Stimulated activated CD8-positive, alpha-beta memory T cell treated with anti-CD3 and anti-CD28 coated beads, Interleukin-7, amount 100 ng/mL, for 4 hours (primary cell): ENCODE data around the gene TMEM114.
A peak's percentile ranks its signal among the peaks of the same experiment; 100 is the strongest.

Experiments used
- DNase-seq, 2 donors: peaks; one replicate each; pipeline ENCODE4 v3.0.0-alpha.2; 2020; ENCODE audit warnings: low read depth in 2 of 2

TMEM114 gene

GRCh38 chr16:8589900-8590688, at the start of gene TMEM114:
Gene TMEM114, minus strand, starts transcription at chr16:8590511. Its CDS starts 673 bp downstream, at chr16:8589838.
- no peak for DNase-seq

DNA sequence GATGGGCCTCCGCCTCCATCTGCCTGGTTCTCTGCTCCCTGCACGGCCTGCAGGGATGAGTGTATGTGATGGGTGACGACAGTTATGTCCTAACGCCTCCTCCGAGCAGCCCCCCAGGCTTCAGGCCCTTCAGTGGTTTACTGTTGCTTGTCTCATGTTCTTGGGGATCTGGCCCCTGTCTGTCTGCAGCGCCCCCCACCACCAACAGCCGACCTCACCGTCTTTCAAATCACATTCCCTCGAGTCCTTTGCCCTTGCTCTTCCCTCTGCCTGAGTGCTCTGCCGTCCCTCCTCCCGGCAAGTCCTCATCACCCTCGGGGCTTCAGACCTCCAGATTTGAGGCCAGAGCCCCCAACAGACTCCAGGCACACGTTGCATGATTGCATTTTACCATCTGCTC, 49.4 kb upstream of the TMEM114 start:
- no peak for DNase-seq

DNA sequence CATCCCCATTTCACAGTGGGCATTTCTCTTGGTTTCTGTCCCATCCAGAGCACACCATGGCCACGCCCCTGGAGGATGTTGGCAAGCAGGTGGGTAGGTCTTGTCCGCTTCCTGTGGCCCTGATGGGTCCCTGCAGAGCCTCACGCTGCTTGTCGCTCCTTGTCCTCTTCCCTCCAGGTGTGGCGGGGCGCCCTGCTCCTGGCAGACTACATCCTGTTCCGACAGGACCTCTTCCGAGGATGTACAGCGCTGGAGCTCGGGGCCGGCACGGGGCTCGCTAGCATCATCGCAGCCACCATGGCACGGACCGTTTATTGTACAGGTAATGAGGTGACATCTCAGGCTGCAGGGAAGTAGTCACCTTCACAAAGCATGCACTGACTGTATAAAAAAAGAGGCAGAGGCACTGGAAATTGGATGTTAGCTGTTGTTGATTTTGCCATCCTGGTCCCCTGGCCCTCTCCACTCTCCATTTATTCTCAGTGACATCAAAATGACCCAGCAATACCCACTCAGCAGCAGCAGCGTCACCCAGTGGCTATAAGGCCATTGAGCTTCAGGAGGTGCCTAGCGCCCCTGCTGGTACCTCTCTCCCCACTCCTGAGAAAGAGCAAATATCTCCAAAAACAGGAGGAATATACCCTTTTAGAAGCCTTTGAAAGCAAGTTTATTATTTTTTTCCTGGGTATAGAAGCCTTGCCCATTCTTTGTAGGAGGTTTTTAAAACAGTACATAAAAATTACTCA, 44.9 kb upstream of the TMEM114 start:
- DNase-seq: no peak

DNA sequence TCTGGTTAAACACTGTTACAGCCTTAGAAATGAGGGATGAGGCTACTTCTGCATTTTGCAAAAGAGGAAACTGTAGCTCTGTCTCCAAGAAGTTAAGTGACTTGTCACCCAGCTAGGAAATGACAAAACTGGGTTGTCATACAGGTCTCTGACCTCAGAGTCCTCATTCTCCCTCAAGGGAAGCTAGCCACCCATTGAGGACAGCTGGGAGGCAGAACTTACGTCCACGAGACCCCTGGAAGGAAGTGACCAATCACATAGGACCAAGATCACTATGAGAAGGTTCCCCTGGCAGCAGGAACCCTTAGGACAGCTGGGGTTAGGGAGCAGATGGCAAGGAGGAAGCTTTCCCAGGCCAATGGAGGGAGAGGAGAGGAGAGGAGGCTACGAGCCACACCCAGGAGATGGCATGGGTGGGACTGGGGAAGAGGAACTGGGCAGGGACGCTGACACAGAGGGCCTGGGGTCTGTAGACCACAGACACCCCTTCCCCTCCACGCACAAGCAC, 42.4 kb upstream of the TMEM114 start:
- no peak for DNase-seq

GRCh38 chr16:8631818-8632465, 41.6 kb upstream of the TMEM114 start:
- DNase-seq: no peak

GRCh38 chr16:8631373-8631772, 41.1 kb upstream of the TMEM114 start:
- no peak for DNase-seq

DNA sequence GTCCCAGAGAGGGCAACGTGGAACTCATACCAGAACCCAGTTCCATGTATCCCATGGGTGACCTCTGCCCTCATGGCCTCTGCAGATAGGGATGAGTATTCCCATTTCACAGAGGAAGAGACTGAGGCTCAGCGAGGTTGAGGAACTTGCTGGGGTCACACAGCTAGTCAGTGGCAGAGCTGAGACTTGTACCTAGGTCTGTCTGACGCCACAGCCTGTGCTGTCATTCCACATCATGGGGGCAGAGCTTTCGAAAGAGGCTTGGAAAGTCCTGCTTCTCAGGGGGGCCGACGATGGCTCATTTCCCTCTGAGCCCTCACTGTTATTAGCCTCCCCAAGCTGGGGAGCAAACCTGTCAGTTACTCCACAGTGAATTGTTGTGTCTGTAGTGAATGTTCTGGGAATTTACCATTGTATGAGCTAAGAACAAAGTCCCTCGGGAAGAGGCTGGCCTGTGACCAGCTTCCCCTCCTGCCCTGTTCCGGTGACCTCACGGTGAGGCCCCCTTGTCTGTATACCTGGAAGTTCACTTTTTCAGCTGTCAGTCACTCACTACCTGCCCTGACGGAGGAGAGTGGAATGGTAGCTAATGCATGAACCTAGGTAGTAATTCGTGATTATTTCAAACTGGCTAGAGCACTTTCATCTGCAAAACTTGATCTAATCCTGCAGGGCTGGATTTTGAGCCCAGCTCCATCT, 40.1 kb upstream of the TMEM114 start:
- no peak for DNase-seq

DNA sequence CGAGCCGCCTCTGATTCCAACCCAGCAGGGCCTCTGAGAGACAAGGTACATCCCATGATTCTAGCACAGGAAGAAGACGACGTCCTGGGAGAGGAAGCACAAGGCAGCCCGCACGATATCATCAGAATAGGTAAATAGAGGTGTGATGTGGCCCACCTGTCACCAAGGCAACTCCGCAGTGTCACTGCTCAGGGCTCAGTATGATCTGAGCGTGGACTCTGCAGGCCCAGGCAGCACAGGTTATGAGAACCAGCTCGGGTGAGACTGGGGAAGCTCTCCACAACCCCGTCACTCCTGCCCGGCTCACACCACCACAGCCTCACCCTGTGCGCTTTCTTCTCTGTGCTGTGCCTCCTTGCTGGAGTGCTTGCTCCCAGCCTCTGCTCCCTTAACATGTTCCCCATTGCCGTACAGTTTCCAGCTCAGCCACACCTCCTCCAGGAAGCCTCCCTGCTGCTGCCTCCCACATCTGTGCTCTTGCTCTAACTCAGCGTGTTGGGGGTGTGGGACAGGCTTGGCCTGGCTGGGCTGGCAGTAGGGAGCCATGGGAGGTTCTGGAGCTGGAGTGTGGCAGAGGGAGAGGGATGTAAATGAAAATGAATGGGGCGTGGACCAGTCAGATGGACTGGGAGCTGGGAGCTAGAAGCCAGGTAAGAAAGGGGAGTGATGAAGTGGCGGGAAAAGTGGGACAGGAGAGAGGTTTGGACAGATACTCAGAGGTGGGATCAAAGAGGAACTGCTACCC, 38.8 kb upstream of the TMEM114 start:
- DNase-seq: no peak

DNA sequence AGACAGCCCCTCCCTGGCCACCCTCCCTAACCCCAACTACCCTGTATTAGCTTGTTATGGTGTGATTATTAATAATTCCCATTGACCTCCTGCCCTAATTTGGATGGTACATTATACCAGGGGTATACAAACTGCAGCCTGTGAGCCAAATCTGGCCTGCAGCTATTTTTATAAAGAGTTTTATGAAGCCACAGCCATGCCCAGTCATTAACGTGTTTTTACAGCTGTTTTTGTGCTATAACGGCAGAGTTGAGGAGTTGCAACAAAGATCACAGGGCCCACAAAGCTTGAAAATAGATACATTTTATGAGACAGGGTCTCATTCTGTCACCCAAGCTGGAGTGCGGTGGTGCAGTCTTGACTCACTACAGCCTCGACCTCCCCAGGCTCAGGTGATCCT, 37.1 kb upstream of the TMEM114 start:
- DNase-seq: no peak

DNA sequence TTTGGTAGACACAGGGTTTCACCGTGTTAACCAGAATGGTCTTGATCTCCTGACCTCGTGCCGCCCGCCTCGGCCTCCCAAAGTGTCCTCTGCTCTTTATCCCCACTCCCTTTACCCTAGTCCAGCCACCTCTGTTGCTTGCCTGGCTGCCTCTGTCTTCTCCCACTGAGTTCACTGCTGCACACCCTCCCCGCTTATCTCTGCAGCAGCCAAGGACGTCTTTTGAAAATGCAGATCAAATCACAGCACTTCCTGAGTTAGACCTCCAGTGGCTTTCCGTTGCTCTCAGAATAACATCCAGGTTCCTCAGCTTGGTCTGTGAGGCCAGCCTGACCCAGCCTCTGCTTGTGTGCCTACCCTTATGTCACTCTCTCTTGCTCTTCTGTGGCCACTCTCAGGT, 36.6 kb upstream of the TMEM114 start:
- DNase-seq: no peak

DNA sequence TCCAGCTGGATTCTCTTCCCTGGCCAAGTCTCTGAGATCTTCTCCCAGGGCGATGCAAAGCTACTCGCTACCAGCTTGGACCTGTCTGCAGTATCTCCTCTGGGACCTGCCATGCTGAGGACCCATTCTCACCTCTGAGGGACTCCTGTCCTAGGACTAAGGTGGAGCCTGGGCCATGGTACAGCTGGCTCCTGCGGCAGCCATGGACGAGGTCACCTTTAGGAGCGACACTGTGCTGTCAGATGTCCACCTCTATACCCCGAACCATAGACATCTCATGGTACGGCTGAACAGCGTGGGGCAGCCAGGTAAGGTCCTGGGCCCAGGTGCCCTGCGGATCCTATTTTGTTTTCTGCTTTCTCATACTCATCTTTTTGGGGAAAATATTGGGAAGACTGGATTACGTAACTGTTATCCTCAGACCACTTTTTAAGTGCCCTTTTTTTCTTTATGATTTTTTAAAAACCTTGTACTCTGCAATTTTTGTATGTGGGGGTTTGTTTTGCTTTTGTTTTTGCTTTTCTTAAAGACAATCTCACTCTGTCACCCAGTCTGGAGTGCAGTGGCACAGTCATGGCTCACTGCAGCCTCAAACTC, 35.3 kb upstream of the TMEM114 start:
- no peak for DNase-seq

- no peak for DNase-seq
Measured at GRCh38 chr16:8623634-8624033, 33.3 kb upstream of the TMEM114 start.

- DNase-seq: no peak
Measured at GRCh38 chr16:8622315-8622656, 32.0 kb upstream of the TMEM114 start.

DNA sequence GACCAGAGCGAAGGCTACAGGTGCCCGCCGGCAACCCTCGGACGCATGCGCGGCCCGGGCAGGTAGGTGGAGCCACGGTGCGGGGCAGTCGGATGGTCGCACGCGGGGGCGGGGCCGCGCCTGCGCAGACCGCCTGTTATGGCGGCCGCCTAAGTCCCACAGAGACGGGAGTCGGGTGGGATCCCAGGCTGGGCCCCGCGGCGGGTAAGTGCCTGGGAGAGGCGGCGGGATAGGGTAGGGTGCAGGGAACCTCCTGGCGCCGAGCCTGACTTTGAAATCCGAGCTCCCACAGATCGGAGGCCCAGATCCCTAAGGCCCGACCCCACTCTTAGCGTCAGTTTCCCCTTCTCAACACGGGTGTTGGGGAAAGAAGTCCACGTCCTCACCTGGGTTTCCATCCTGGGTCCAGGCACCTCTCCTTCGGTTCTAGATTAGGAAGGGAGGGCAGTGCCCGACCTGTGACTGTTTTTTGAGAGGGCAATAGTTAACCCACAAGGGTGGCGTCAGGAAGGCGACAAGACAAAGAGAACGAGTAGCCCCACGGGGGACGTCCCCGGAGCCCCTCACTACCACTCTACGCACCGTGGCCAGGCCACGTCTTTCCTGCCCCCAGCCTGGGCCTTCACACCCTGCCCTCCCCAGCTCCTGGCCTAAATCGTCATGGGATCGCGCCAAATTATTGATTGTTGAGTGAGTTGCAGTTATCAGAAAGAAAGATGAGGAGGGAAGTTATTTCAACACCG, 31.4 kb upstream of the TMEM114 start, which contains the start of gene METTL22:
Gene METTL22, plus strand, starts transcription at position 127 of the 743 bp plus-strand sequence. CDS start 3,968 bp downstream, outside the sequence.
- DNase-seq: peak; percentile 79 to 90

DNA sequence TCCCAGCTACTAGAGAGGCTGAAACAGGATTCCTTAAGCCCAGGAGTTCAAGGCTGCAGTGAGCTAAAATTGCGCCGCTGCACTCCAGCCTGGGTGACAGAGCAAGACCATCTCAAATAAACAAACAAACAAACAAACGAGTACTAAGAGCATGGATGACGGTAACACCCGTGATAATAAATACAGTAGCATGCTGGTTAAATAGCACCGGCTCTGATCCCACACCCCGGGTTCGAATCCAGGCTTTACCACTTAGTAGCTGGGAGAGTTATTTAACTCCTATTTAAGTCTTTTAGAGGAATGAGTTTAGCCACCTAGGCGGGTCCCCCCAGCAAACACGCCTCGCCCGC, 30.9 kb upstream of the TMEM114 start:
- no peak for DNase-seq

- no peak for DNase-seq
Measured at GRCh38 chr16:8620535-8620934, 30.2 kb upstream of the TMEM114 start.

DNA sequence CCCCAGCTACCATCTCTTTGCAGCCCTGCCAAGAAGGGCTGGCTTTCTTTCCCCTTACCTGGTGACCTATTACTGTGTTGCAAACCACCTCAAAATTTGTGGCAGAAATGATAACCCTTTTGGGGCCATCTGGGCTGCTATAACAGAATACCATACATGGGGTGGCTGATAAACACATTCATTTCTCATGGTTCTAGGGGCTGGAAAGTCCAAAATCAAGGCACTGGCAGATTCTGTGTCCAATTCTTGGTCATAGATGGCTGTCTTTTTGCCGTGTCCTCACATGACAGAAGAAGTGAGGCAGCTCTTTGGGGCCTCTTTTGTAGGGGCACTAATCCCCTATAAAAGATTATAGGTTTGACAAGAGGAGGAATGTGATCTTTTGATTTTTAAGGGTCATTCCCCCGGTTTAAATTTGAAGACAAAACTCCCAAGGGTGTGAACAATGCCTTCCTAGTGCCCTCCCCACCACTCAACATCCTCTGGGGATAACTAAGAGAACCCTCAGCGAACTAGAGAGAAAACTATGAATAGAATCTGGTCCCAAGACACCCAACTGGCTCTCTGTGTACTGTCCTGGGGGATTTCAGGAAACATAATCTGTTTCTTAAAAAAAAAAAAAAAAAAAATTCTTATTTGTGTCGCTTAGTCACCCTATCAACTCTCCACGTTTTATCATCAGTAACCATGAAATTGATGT, 29.5 kb upstream of the TMEM114 start:
- DNase-seq: no peak

GRCh38 chr16:8614435-8615029, 24.2 kb upstream of the TMEM114 start:
- DNase-seq: no peak
